Parathyroid adenoma (tissue), 2 donors: ENCODE results near the gene FBXL5.

Source experiments
- H2AFZ ChIP-seq: fragments of 300-600 bp; sonication (generic); one replicate; pipeline ENCODE4 v1.7.0; 2017; ENCODE audit warnings: antibody characterized with exemption, mild to moderate bottlenecking
- H3K27ac ChIP-seq: fragments of 300-600 bp; sonication (generic); one replicate; pipeline ENCODE4 v1.7.0; 2017
- H3K27me3 ChIP-seq: fragments of 300-600 bp; sonication (generic); one replicate; pipeline ENCODE4 v1.7.0; 2017; ENCODE audit warnings: low read length; ENCODE audit not compliant: control insufficient read depth, insufficient read depth
- H3K36me3 ChIP-seq: fragments of 300-600 bp; sonication (generic); one replicate; pipeline ENCODE4 v1.7.0; 2017; ENCODE audit warnings: low read length; ENCODE audit not compliant: control insufficient read depth, insufficient read depth
- H3K4me1 ChIP-seq: fragments of 300-600 bp; sonication (generic); one replicate; pipeline ENCODE4 v1.7.0; 2017; ENCODE audit warnings: control low read depth
- H3K4me2 ChIP-seq: fragments of 300-600 bp; sonication (generic); one replicate; pipeline ENCODE4 v1.7.0; 2017; ENCODE audit warnings: low read length
- H3K4me3 ChIP-seq: fragments of 300-600 bp; sonication (generic); one replicate; pipeline ENCODE4 v1.7.0; 2017; ENCODE audit warnings: low read depth, low read length
- H3K79me2 ChIP-seq: fragments of 300-600 bp; sonication (generic); one replicate; pipeline ENCODE4 v1.7.0; 2017; ENCODE audit warnings: control low read depth
- H3K9ac ChIP-seq: fragments of 300-600 bp; sonication (generic); one replicate; pipeline ENCODE4 v1.7.0; 2017; ENCODE audit warnings: mild to moderate bottlenecking
- H3K9me3 ChIP-seq: fragments of 300-600 bp; sonication (generic); one replicate; pipeline ENCODE4 v1.7.0; 2017; ENCODE audit warnings: low read length; ENCODE audit not compliant: control insufficient read depth
- CTCF ChIP-seq: fragments of 300-600 bp; sonication (generic); IDR thresholded peaks from one replicate; pipeline ENCODE4 v1.7.0; 2017; ENCODE audit warnings: antibody characterized with exemption, mild to moderate bottlenecking
- donor health status: primary hyperparathyroidism.

The FBXL5 gene

GRCh38 chr4:15563871-15564270 is 91.3 kb downstream of the FBXL5 start:
- H3K79me2 ChIP-seq, result no peaks in the 10 kb centered on the region
- H3K9ac ChIP-seq, result no peak overlapping the region
- H3K36me3 ChIP-seq, result no peaks in the 10 kb centered on the region
- no peak overlapping the region for H3K4me2 ChIP-seq
- H3K27me3 ChIP-seq, result no peaks in the 10 kb centered on the region
- TF ChIP-seq CTCF, result no peak
- no peak overlapping the region for H2AFZ ChIP-seq
- no peak overlapping the region for H3K27ac ChIP-seq
- H3K4me3 ChIP-seq, result no peak overlapping the region
- H3K4me1 ChIP-seq, result no peaks in the 10 kb centered on the region
- no peaks in the 10 kb centered on the region for H3K9me3 ChIP-seq

DNA sequence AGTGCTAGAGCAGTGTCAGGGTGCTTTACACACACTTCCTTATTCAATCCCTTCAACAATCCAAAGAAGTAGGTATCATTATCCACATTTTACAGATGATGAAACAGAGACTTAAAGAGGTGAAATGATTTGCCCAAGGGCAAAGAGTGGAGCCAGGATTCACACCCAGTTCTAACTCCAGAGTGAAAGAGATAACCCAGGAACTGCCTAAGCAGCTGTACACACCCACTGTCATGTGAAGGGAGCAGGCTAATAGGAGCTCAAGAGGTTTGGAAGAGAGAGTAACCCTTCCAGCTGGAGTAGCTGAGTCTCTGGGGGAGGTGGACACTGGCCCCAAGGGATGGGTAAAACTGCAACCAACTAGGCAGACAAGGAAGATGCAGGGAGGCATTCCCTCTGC is 92.5 kb downstream of the FBXL5 start:
- H3K9ac ChIP-seq, result no peak overlapping the region
- no peak for TF ChIP-seq CTCF
- no peak overlapping the region for H3K4me2 ChIP-seq
- no peak overlapping the region for H3K4me3 ChIP-seq
- no peak overlapping the region for H3K27ac ChIP-seq
- H3K79me2 ChIP-seq, result no peaks in the 10 kb centered on the region
- H3K9me3 ChIP-seq, result no peaks in the 10 kb centered on the region
- H2AFZ ChIP-seq, result no peak overlapping the region
- no peaks in the 10 kb centered on the region for H3K27me3 ChIP-seq
- H3K4me1 ChIP-seq, result no peaks in the 10 kb centered on the region
- H3K36me3 ChIP-seq, result no peaks in the 10 kb centered on the region

GRCh38 chr4:15562114-15562513 is 93.0 kb downstream of the FBXL5 start:
- H3K4me1 ChIP-seq, result no peaks in the 10 kb centered on the region
- H3K4me3 ChIP-seq, result no peak overlapping the region
- no peak overlapping the region for H3K9ac ChIP-seq
- H2AFZ ChIP-seq, result no peak overlapping the region
- no peak overlapping the region for H3K4me2 ChIP-seq
- no peak overlapping the region for H3K27ac ChIP-seq
- no peaks in the 10 kb centered on the region for H3K27me3 ChIP-seq
- no peaks in the 10 kb centered on the region for H3K9me3 ChIP-seq
- H3K79me2 ChIP-seq, result no peaks in the 10 kb centered on the region
- no peaks in the 10 kb centered on the region for H3K36me3 ChIP-seq
- TF ChIP-seq CTCF, result no peak

DNA sequence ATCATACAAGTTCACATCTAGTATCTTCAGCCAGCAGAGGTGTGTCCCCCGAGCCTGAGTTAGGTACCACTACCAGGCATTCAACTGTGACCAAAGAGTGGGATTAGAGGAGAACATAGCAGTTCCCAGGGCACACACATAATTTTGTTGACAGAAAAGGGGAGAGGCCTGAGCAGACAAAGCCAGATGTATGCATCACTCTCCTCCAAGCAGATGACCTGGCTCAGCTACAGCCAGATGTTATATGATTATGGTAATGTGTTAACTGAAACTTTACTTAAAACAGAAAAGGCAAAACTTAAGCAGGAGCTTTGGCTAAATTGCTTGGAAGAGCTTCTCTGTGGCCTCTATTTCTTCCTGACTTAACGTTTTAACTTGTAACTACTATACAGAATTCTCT is 96.6 kb downstream of the FBXL5 start:
- Histone ChIP-seq H3K27ac (no peak overlapping the region), H3K9ac (no peak overlapping the region), H3K4me1 (no peaks in the 10 kb centered on the region), H3K4me3 (no peak overlapping the region), H3K36me3 (no peaks in the 10 kb centered on the region), H3K27me3 (no peaks in the 10 kb centered on the region), H3K4me2 (no peak overlapping the region), H2AFZ (no peak overlapping the region), H3K9me3 (no peaks in the 10 kb centered on the region), H3K79me2 (no peaks in the 10 kb centered on the region)
- no peak for TF ChIP-seq CTCF

GRCh38 chr4:15557786-15558550 is 97.2 kb downstream of the FBXL5 start:
- TF ChIP-seq CTCF, result no peak
- no peaks in the 10 kb centered on the region for H3K36me3 ChIP-seq

More at GRCh38 chr4:15557786-15558550, 97.2 kb downstream of the FBXL5 start:
- no peak overlapping the region for H3K27ac ChIP-seq
- H3K4me2 ChIP-seq, result no peak overlapping the region
- H2AFZ ChIP-seq, result no peak overlapping the region
- H3K27me3 ChIP-seq, result no peaks in the 10 kb centered on the region
- no peaks in the 10 kb centered on the region for H3K9me3 ChIP-seq
- no peaks in the 10 kb centered on the region for H3K79me2 ChIP-seq
- no peaks in the 10 kb centered on the region for H3K4me1 ChIP-seq
- H3K4me3 ChIP-seq, result no peak overlapping the region
- no peak overlapping the region for H3K9ac ChIP-seq
